Testis (tissue), 3 donors: ENCODE measurements around the gene PLA2G4F. TPM values are rescaled to one million over a fixed set of nuclear protein-coding genes. Genes with fewer than 3 reads are reported as not detected.

Source experiments
- DNase-seq: peaks from one replicate; pipeline ENCODE4 v3.0.0-alpha.2; 2019
- H3K27ac ChIP-seq, 2 donors: fragments of 200-600 bp; sonication (generic); one replicate each; pipeline ENCODE4 v1.5.1; 2019
- H3K27me3 ChIP-seq: fragments of 200-600 bp; sonication (generic); one replicate; pipeline ENCODE4 v1.5.1; 2019
- H3K36me3 ChIP-seq: fragments of 200-600 bp; sonication (generic); one replicate; pipeline ENCODE4 v1.5.1; 2017; ENCODE audit warnings: low read depth; ENCODE audit errors: missing control alignments
- H3K4me1 ChIP-seq: fragments of 200-600 bp; sonication (generic); one replicate; pipeline ENCODE4 v1.5.1; 2019
- H3K4me3 ChIP-seq, 2 donors: fragments of 200-600 bp; sonication (generic); one replicate each; pipeline ENCODE4 v1.5.1; 2017 to 2019
- H3K9me3 ChIP-seq: fragments of 200-600 bp; sonication (generic); one replicate; pipeline ENCODE4 v1.5.1; 2017
- CTCF ChIP-seq, 3 experiments: fragments of 450-650 bp in 2 of 3; fragments of 200-600 bp in 1 of 3; sonication (generic) in 1 of 3; IDR thresholded peaks; one replicate each; pipeline ENCODE4 v1.5.1; 2016 to 2019; ENCODE audit warnings: antibody characterized with exemption in 3 of 3, mild to moderate bottlenecking in 2 of 3, moderate library complexity in 1 of 3
- POLR2A ChIP-seq: fragments of 450-650 bp; IDR thresholded peaks from one replicate; pipeline ENCODE4 v1.6.1; 2017; ENCODE audit warnings: antibody characterized with exemption, mild to moderate bottlenecking, moderate library complexity
- WGBS, 2 donors: methylation state at CpG; one replicate each; pipeline ENCODE4 v1.1.5; 2018; 5-methylcytosine and 5-hydroxymethylcytosine counted together
- intact Hi-C: fragments of 100-400 bp; cut with DNase I; formaldehyde crosslinking; loops from one replicate; pipeline ENCODE4 v1.15.1; 2023; ENCODE audit warnings: low total_unique reads
- polyA plus RNA-seq: library from polyadenylated mRNA; stranded (reverse); fragments of 350-450 nt; fragmentation: Illumina TruSeq; extraction: RNeasy Lipid Tissue Mini Kit (QIAGEN cat#74804); gene quantifications from one replicate; pipeline ENCODE4 v1.2.3, GENCODE V29; 2014; ENCODE audit warnings: low read depth, low replicate concordance; ENCODE audit not compliant: insufficient read depth
- total RNA-seq, 2 donors: library from RNA; depleted of rRNA; stranded (reverse); fragments of >200 nt; gene quantifications; one replicate each; pipeline ENCODE4 v1.2.3, GENCODE V29; 2016

PLA2G4F gene
- total and polyA plus RNA-seq, 3 donors from 2014 or later = 0.12 to 0.31 (median 0.15) TPM

- 89 to 90% methylated on average over 6 to 8 of the region's 8 CpGs for WGBS, 2 donors
- DNase-seq = no peak
- no peak for TF ChIP-seq CTCF (IDR thresholded peaks at IDR 0.05)
- TF ChIP-seq POLR2A = no peak
- Histone ChIP-seq H3K4me1 (no peaks in the 10 kb centered on the region), H3K9me3 (no peaks in the 10 kb centered on the region), H3K4me3 (no peak overlapping the region), H3K27ac (no peak overlapping the region), H3K36me3 (no peaks in the 10 kb centered on the region), H3K27me3 (no peaks in the 10 kb centered on the region)
- intact Hi-C loops = no loop called here
These were observed 15.9 kb downstream of the PLA2G4F start for GRCh38 chr15:42140383-42141070.

- DNase-seq = no peak
- 83 to 89% methylated on average over 5 to 6 of the region's 6 CpGs for WGBS, 2 donors
- no peaks in the 10 kb centered on the region for H3K9me3 ChIP-seq
- H3K27ac ChIP-seq = no peak overlapping the region
- no peaks in the 10 kb centered on the region for H3K36me3 ChIP-seq
- no peaks in the 10 kb centered on the region for H3K4me1 ChIP-seq
- no peaks in the 10 kb centered on the region for H3K27me3 ChIP-seq
- intact Hi-C loops = no loop called here
- H3K4me3 ChIP-seq = no peak overlapping the region
- TF ChIP-seq POLR2A = no peak
- no peak for TF ChIP-seq CTCF (IDR thresholded peaks at IDR 0.05)
These were observed 16.8 kb downstream of the PLA2G4F start for GRCh38 chr15:42139596-42139995.

GRCh38 chr15:42138968-42139386, 17.5 kb downstream of the PLA2G4F start:
- H3K27me3 ChIP-seq = no peaks in the 10 kb centered on the region
- H3K4me3 ChIP-seq = no peak overlapping the region
- WGBS, 2 donors = 83 to 84% methylated on average over 3 of the region's 3 CpGs
- TF ChIP-seq CTCF (IDR thresholded peaks at IDR 0.05) (no peak), POLR2A (no peak)
- H3K36me3 ChIP-seq = no peaks in the 10 kb centered on the region
- intact Hi-C loops = no loop called here
- no peak for DNase-seq
- H3K4me1 ChIP-seq = no peaks in the 10 kb centered on the region
- H3K27ac ChIP-seq = no peak overlapping the region
- H3K9me3 ChIP-seq = no peaks in the 10 kb centered on the region

GRCh38 chr15:42138411-42138810, 18.0 kb downstream of the PLA2G4F start:
- H3K9me3 ChIP-seq = no peaks in the 10 kb centered on the region
- WGBS, 2 donors = 87 to 100% methylated on average over 1 to 4 of the region's 4 CpGs

More at GRCh38 chr15:42138411-42138810, 18.0 kb downstream of the PLA2G4F start:
- Histone ChIP-seq H3K4me1 (no peaks in the 10 kb centered on the region), H3K27ac (no peak overlapping the region), H3K36me3 (no peaks in the 10 kb centered on the region), H3K4me3 (no peak overlapping the region), H3K27me3 (no peaks in the 10 kb centered on the region)
- TF ChIP-seq CTCF (IDR thresholded peaks at IDR 0.05) (no peak), POLR2A (no peak)
- intact Hi-C loops = no loop called here
- DNase-seq = peak; percentile 2
